B cell (primary cell): ENCODE data around the gene KDM4D. TPM values are rescaled to one million over a fixed set of nuclear protein-coding genes. Genes with fewer than 3 reads are reported as not detected.
"Not testable (repeated sequence)": the region's sequence is repeated elsewhere in the genome, so short reads cannot be mapped to it uniquely, and the experiment has no call there.

Experiments used
- ATAC-seq: fragments of 200-7000 bp; cut with Tn5 transposase; one replicate; pipeline ENCODE4 v1.10.0; 2021; ENCODE audit warnings: low read depth, mild to moderate bottlenecking, moderate number of reproducible peaks, moderate library complexity
- CTCF ChIA-PET: fragments of 350-600 bp; sonication (Branson Sonifier 250); formaldehyde crosslinking; loops from one replicate; lab custom pipeline; 2021; ENCODE audit warnings: antibody characterized with exemption, inconsistent platforms; lab: Charles Lee
- POLR2A ChIA-PET: fragments of 350-600 bp; sonication (Branson Sonifier 250); formaldehyde crosslinking; loops from one replicate; lab custom pipeline; 2021; ENCODE audit warnings: antibody characterized with exemption; lab: Charles Lee
- DNase-seq: peaks from one replicate; pipeline ENCODE4 v3.0.0; 2013
- H2AFZ ChIP-seq: 2 replicates; pipeline ENCODE4 v1.6.1; 2012; ENCODE audit warnings: mild to moderate bottlenecking, low read depth, low read length; ENCODE audit not compliant: insufficient read depth, poor library complexity, severe bottlenecking
- H3K27ac ChIP-seq, 2 donors: 1 replicate in 1 of 2; 2 replicates in 1 of 2; pipeline ENCODE4 v1.5.1; 2012 to 2013; ENCODE audit warnings: low read length in 2 of 2, mild to moderate bottlenecking in 2 of 2, moderate library complexity in 1 of 2
- H3K27me3 ChIP-seq, 4 experiments: fragments of 200-600 bp in 1 of 4; sonication (generic) in 1 of 4; replicated peaks in 1 of 4; 1 replicate in 2 of 4; 2 replicates in 2 of 4; pipeline versions ENCODE4 v1.6.1 to v1.7.0; 2013 to 2016; ENCODE audit warnings: low read length in 3 of 4, mild to moderate bottlenecking in 2 of 4, mixed read lengths in 1 of 4, moderate library complexity in 1 of 4; ENCODE audit not compliant: insufficient read depth in 4 of 4, control insufficient read depth in 3 of 4; ENCODE audit errors: control extremely low read depth in 1 of 4
- H3K36me3 ChIP-seq, 2 experiments: replicated peaks in 1 of 2; 1 replicate in 1 of 2; 2 replicates in 1 of 2; pipeline versions ENCODE4 v1.6.1 to v1.7.1; 2013; ENCODE audit warnings: low read length in 1 of 2; ENCODE audit not compliant: insufficient read depth in 2 of 2, control insufficient read depth in 1 of 2; ENCODE audit errors: control extremely low read depth in 1 of 2, extremely low read depth in 1 of 2
- H3K4me1 ChIP-seq, 2 donors: fragments of 200-600 bp in 1 of 2; sonication (generic) in 1 of 2; 1 replicate in 1 of 2; 2 replicates in 1 of 2; pipeline versions ENCODE4 v1.5.1 to v1.6.1; 2013 to 2017; ENCODE audit warnings: low read length in 2 of 2; ENCODE audit not compliant: control insufficient read depth in 2 of 2, insufficient read depth in 2 of 2
- H3K4me2 ChIP-seq: replicated peaks from 2 replicates; pipeline ENCODE3; 2012; ENCODE audit warnings: mild to moderate bottlenecking, low read depth, low read length; ENCODE audit not compliant: poor library complexity, severe bottlenecking
- H3K4me3 ChIP-seq, 5 experiments: fragments of 200-600 bp in 1 of 5; sonication (generic) in 1 of 5; 1 replicate in 3 of 5; 2 replicates in 2 of 5; pipeline versions ENCODE4 v1.5.1 to v1.7.0; 2011 to 2016; ENCODE audit warnings: low read length in 4 of 5, mild to moderate bottlenecking in 4 of 5, low read depth in 2 of 5, control low read depth in 1 of 5, moderate library complexity in 1 of 5; ENCODE audit not compliant: insufficient read depth in 1 of 5; ENCODE audit errors: control extremely low read depth in 1 of 5, extremely low read depth in 1 of 5
- H3K79me2 ChIP-seq: fragments of 200-600 bp; sonication (generic); one replicate; pipeline ENCODE4 v1.6.0; 2016; ENCODE audit warnings: low read length; ENCODE audit not compliant: control insufficient read depth, insufficient read depth
- H3K9ac ChIP-seq: fragments of 200-600 bp; sonication (generic); 2 replicates; pipeline ENCODE4 v1.6.1; 2017; ENCODE audit warnings: mild to moderate bottlenecking, low read length, moderate library complexity
- H3K9me3 ChIP-seq, 3 donors: one replicate each; pipeline versions ENCODE4 v1.6.1 to v1.7.1; 2013; ENCODE audit warnings: low read length in 2 of 3; ENCODE audit not compliant: control insufficient read depth in 2 of 3, insufficient read depth in 1 of 3; ENCODE audit errors: control extremely low read depth in 1 of 3
- H4K20me1 ChIP-seq: 2 replicates; pipeline ENCODE4 v1.6.0; 2012; ENCODE audit warnings: mild to moderate bottlenecking, low read length; ENCODE audit not compliant: insufficient read depth, control insufficient read depth, poor library complexity, severe bottlenecking
- H3K27ac Mint-ChIP-seq: one replicate; pipeline ENCODE4 v1.8.0; 2021; ENCODE audit warnings: mixed read lengths
- H3K27me3 Mint-ChIP-seq: one replicate; pipeline ENCODE4 v1.8.0; 2021; ENCODE audit warnings: mixed read lengths
- H3K4me1 Mint-ChIP-seq: one replicate; pipeline ENCODE4 v1.8.0; 2021; ENCODE audit warnings: mixed read lengths
- H3K4me3 Mint-ChIP-seq: one replicate; pipeline ENCODE4 v1.8.0; 2021; ENCODE audit warnings: mixed read lengths
- H3K9me3 Mint-ChIP-seq: one replicate; pipeline ENCODE4 v1.8.0; 2022; ENCODE audit warnings: mixed read lengths; ENCODE audit not compliant: insufficient read depth
- EZH2 ChIP-seq: IDR thresholded peaks from 2 replicates; pipeline ENCODE4 v1.6.1; 2012; ENCODE audit warnings: borderline replicate concordance, low read depth, mild to moderate bottlenecking, moderate library complexity, low read length; ENCODE audit not compliant: insufficient read depth, poor library complexity, severe bottlenecking
- WGBS: methylation state at CpG from one replicate; pipeline ENCODE4 v1.1.5; 2013; ENCODE audit warnings: missing lambda C conversion rate; ENCODE audit not compliant: insufficient coverage; 5-methylcytosine and 5-hydroxymethylcytosine counted together
- intact Hi-C: fragments of 100-400 bp; cut with micrococcal nuclease; formaldehyde crosslinking; loops from one replicate; pipeline ENCODE4 v1.10.0; 2022
- polyA plus RNA-seq: library from polyadenylated mRNA; depleted of rRNA; stranded (reverse); fragments of >200 nt; gene quantifications from 2 replicates; pipeline ENCODE4 v1.2.3, GENCODE V29; 2012
- total RNA-seq, 2 donors: library from RNA; stranded (reverse); fragments of 120-200 nt in 1 of 2; gene quantifications; 1 replicate in 1 of 2; 2 replicates in 1 of 2; pipeline versions ENCODE4 v1.2.3 to v1.2.4, GENCODE V29; 2013 to 2022
- TF ChIP-seq, protein P1 (sequence below): fragments of 200-600 bp; IDR thresholded peaks from one replicate; pipeline ENCODE4 v1.8.0; 2022; ENCODE audit warnings: antibody characterized with exemption, mild to moderate bottlenecking

KDM4D gene
- total and polyA plus RNA-seq, 2 donors (not counting 1 experiment from before 2014, with no cell fraction given): 0.44 to 0.58 TPM

DNA sequence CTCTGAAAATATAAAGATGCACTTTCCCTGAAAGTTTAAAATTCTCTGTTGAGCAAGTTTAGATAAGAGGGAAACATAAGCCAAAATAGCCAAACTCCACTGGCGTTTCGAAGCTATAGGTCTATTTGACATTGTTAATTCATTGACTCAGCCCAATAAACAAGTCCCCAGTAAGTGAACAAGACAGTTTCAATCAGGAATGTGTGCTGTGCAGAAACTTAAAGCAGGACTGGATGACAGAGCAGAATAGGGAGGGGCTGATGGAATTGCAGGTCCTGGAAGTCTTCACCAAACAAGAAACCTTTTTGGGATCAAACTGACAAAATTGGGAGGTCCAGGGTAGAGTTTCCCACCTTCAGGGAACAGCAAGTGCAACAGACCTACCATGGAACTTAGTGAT is 42.6 kb downstream of the KDM4D start:
- no peaks in the 10 kb centered on the region for H4K20me1 ChIP-seq
- no peaks in the 10 kb centered on the region for H3K4me1 ChIP-seq
- ATAC-seq (no peak), DNase-seq (no peak)
- no peaks in the 10 kb centered on the region for H3K36me3 ChIP-seq
- no peaks in the 10 kb centered on the region for H3K9me3 ChIP-seq
- intact Hi-C loops: no loop called here
- H3K4me3 Mint-ChIP-seq: no peak overlapping the region
- no peaks in the 10 kb centered on the region for H3K79me2 ChIP-seq
- H3K9me3 Mint-ChIP-seq: no peaks in the 10 kb centered on the region
- no peak for TF ChIP-seq EZH2
- TF ChIP-seq, protein P1, sequence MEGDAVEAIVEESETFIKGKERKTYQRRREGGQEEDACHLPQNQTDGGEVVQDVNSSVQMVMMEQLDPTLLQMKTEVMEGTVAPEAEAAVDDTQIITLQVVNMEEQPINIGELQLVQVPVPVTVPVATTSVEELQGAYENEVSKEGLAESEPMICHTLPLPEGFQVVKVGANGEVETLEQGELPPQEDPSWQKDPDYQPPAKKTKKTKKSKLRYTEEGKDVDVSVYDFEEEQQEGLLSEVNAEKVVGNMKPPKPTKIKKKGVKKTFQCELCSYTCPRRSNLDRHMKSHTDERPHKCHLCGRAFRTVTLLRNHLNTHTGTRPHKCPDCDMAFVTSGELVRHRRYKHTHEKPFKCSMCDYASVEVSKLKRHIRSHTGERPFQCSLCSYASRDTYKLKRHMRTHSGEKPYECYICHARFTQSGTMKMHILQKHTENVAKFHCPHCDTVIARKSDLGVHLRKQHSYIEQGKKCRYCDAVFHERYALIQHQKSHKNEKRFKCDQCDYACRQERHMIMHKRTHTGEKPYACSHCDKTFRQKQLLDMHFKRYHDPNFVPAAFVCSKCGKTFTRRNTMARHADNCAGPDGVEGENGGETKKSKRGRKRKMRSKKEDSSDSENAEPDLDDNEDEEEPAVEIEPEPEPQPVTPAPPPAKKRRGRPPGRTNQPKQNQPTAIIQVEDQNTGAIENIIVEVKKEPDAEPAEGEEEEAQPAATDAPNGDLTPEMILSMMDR: no peak
- H3K27me3 ChIP-seq: peaks cover 0 to 9% (median 4%) of the 10 kb centered on the region in 4 experiments
- H3K27me3 Mint-ChIP-seq: peaks cover 19% of the 10 kb centered on the region
- CTCF ChIA-PET: no interaction called here
- H2AFZ ChIP-seq: no peak overlapping the region
- H3K4me1 Mint-ChIP-seq: no peaks in the 10 kb centered on the region
- no peak overlapping the region for H3K4me3 ChIP-seq
- H3K27ac Mint-ChIP-seq: no peak overlapping the region
- H3K9ac ChIP-seq: no peak overlapping the region
- H3K4me2 ChIP-seq: no peak overlapping the region
- H3K27ac ChIP-seq: no peak overlapping the region
- POLR2A ChIA-PET: no interaction called here
- WGBS: no CpG with 5 or more reads among the region's 2 CpGs

DNA sequence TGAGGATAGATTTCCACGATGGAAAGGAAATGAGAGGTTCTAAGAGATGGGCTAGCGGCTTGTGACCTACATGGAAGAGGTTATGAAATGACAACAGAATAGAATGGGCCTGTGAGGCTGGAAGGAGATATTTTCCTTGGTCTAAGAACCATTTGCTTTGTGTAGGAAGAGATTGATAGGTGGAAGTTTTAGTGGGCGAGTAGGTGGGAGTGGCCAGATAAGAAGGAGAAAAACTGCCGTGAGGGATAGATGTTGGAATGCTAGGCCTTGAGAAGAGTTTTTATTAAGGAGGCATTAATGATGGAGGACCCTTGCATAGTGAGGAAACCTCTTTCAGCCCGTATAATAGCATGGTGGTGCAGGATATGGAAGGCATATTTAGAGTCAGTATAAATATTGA is 48.0 kb downstream of the KDM4D start:
- H3K27ac ChIP-seq, H3K79me2 ChIP-seq, H4K20me1 ChIP-seq, H3K27ac Mint-ChIP-seq, H3K9me3 ChIP-seq, H3K27me3 ChIP-seq, ATAC-seq, H3K4me3 Mint-ChIP-seq, H3K4me3 ChIP-seq, H3K27me3 Mint-ChIP-seq, H3K4me1 Mint-ChIP-seq, H3K4me1 ChIP-seq, H3K9me3 Mint-ChIP-seq, H3K9ac ChIP-seq, DNase-seq, H3K4me2 ChIP-seq, H3K36me3 ChIP-seq, POLR2A ChIA-PET, CTCF ChIA-PET, H2AFZ ChIP-seq, intact Hi-C loops: not testable (repeated sequence)
- WGBS: 95% methylated on average over 5 of the region's 5 CpGs
